ENCODE results near the gene SLC30A9. TPM values are rescaled to one million over a fixed set of nuclear protein-coding genes. Genes with fewer than 3 reads are reported as not detected.

Gene SLC30A9
- total and polyA plus RNA-seq, 10 donors = 7.1 to 54.4 (median 33.9) TPM

DNA sequence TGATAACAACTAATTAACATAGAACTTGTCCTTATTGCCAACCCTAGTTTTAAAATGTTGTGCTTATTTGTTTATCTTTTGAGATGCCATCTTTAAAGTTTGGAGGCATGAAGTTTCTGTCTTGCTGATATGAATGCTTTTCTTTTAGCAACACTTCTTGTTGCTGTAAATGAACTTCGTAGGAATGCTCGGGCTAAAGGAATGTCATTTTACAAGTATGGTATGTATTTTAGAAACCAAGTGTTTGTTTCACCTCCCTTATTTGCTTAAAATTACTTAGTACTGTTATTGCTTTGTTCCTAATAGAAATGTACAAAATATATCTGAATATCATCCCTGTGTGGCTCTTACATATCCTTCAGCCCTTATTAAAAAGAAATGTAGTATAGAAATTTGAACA lies 76.1 kb downstream of the SLC30A9 start:
- H3K27ac ChIP-seq = no peak overlapping the region
- 88 to 98% (median 92%) methylated on average over 2 of the region's 2 CpGs for WGBS, 5 donors
- H3K36me3 ChIP-seq = peaks cover 0 to 97% (median 16%) of the 10 kb centered on the region in 6 donors
- no peak for DNase-seq
- TF ChIP-seq POLR2A (IDR thresholded peaks at IDR 0.05) = no peak
- TF ChIP-seq, protein P1, sequence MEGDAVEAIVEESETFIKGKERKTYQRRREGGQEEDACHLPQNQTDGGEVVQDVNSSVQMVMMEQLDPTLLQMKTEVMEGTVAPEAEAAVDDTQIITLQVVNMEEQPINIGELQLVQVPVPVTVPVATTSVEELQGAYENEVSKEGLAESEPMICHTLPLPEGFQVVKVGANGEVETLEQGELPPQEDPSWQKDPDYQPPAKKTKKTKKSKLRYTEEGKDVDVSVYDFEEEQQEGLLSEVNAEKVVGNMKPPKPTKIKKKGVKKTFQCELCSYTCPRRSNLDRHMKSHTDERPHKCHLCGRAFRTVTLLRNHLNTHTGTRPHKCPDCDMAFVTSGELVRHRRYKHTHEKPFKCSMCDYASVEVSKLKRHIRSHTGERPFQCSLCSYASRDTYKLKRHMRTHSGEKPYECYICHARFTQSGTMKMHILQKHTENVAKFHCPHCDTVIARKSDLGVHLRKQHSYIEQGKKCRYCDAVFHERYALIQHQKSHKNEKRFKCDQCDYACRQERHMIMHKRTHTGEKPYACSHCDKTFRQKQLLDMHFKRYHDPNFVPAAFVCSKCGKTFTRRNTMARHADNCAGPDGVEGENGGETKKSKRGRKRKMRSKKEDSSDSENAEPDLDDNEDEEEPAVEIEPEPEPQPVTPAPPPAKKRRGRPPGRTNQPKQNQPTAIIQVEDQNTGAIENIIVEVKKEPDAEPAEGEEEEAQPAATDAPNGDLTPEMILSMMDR (IDR thresholded peaks at IDR 0.05 in 8 of 11, conservative IDR thresholded peaks at IDR 0.05 in 3 of 11) = no peak
- TF ChIP-seq POLR2AphosphoS5 (IDR thresholded peaks at IDR 0.05) = no peak
- no peak overlapping the region for H3K4me3 ChIP-seq
- intact Hi-C loops (cut with DNase I; ENCODE audit: low total_unique reads) = no loop called here
- no peaks in the 10 kb centered on the region for H3K4me1 ChIP-seq
- H3K27me3 ChIP-seq (replicated peaks in 1 of 7) = no peaks in the 10 kb centered on the region
- no peaks in the 10 kb centered on the region for H3K9me3 ChIP-seq

DNA sequence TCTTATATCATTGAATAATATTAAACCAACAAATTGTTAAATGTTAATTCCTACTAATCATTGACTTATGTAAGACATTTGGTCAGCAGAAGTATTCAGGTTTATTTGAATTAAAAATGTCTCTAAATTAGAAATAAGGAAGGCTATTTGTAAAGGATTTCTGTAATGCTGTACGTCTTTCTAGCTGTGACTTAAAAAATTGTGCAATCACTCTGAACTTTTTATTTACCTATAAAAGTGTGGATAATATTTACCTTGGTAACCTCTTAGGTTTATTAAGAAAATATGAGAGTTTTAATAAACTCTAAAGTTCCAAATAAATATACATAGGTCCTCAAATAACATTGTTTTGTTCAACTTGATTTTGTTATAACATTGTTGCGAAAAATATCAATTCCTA lies 76.9 kb downstream of the SLC30A9 start:
- no peaks in the 10 kb centered on the region for H3K9me3 ChIP-seq
- no peak for DNase-seq
- 46 to 49% (median 48%) methylated on average over 2 of the region's 2 CpGs for WGBS, 5 donors
- H3K4me1 ChIP-seq = no peaks in the 10 kb centered on the region
- H3K36me3 ChIP-seq = peaks cover 0 to 95% (median 15%) of the 10 kb centered on the region in 6 donors
- H3K27ac ChIP-seq = no peak overlapping the region
- no peaks in the 10 kb centered on the region for H3K27me3 ChIP-seq (replicated peaks in 1 of 7)
- no peak overlapping the region for H3K4me3 ChIP-seq
- intact Hi-C loops (cut with DNase I; ENCODE audit: low total_unique reads) = no loop called here
- TF ChIP-seq POLR2A (IDR thresholded peaks at IDR 0.05) (no peak), POLR2AphosphoS5 (IDR thresholded peaks at IDR 0.05) (no peak)
- TF ChIP-seq, protein P1 (IDR thresholded peaks at IDR 0.05 in 8 of 11, conservative IDR thresholded peaks at IDR 0.05 in 3 of 11) = no peak

DNA sequence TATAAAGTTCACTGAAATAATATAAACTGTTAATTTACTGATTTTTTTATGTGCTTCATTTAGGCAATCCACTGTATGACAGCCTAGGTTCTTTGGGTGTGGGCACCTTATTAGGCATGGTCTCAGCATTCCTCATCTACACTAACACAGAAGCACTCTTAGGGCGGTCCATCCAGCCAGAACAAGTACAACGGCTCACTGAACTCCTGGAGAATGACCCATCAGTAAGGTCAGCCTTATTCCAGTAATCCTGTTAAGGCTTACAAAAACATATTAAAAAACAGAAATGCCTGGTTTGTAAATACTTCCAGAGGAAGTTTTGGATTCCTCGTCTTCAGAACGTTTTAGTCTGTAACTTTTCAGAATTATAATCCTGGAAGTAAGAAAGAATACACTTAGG lies 80.1 kb downstream of the SLC30A9 start:
- no peak overlapping the region for H3K27ac ChIP-seq
- peaks cover 0 to 83% (median 12%) of the 10 kb centered on the region in 6 donors for H3K36me3 ChIP-seq
- no peak overlapping the region for H3K4me3 ChIP-seq
- H3K27me3 ChIP-seq (replicated peaks in 1 of 7) = no peaks in the 10 kb centered on the region
- H3K9me3 ChIP-seq = no peaks in the 10 kb centered on the region
- intact Hi-C loops (cut with DNase I; ENCODE audit: low total_unique reads) = no loop called here
- no peak for DNase-seq
- TF ChIP-seq, protein P1 (IDR thresholded peaks at IDR 0.05 in 8 of 11, conservative IDR thresholded peaks at IDR 0.05 in 3 of 11) = no peak
- TF ChIP-seq POLR2AphosphoS5 (IDR thresholded peaks at IDR 0.05) (no peak), POLR2A (IDR thresholded peaks at IDR 0.05) (no peak)
- no peaks in the 10 kb centered on the region for H3K4me1 ChIP-seq
- 90 to 94% (median 93%) methylated on average over 4 of the region's 4 CpGs for WGBS, 5 donors

DNA sequence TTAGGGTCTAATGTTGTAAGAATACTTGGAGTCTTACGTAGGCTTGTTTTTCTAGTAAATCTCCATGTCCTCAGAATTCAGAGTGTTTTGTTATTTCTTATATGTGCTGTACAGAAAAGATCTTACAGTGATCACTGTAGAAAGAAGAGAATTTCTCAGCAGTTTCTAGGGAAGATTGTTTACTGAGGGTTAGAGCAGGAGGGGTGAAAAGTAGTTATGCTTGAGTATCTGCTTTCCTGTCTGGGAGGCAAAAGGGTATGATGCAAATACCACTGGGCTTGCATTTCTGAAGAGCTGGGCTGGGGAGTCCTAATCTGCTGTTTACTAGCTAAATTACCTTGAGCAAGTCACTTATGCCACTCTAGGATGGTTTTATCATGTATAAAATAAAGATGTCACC lies 84.0 kb downstream of the SLC30A9 start:
- no peak for TF ChIP-seq POLR2AphosphoS5 (IDR thresholded peaks at IDR 0.05)
- H3K36me3 ChIP-seq = peaks cover 0 to 86% (median 25%) of the 10 kb centered on the region in 6 donors
- DNase-seq = no peak
- no peaks in the 10 kb centered on the region for H3K27me3 ChIP-seq (replicated peaks in 1 of 7)
- no peak overlapping the region for H3K4me3 ChIP-seq
- intact Hi-C loops (cut with DNase I; ENCODE audit: low total_unique reads) = no loop called here
- no peaks in the 10 kb centered on the region for H3K9me3 ChIP-seq
- no peaks in the 10 kb centered on the region for H3K4me1 ChIP-seq
- no peak overlapping the region for H3K27ac ChIP-seq
- WGBS, 5 donors = 98 to 100% (median 98%) methylated on average over 1 of the region's 1 CpG

Measured in spleen (tissue), 11 donors.